ENCODE results near the gene RNPS1.
"Not testable (repeated sequence)": the region's sequence is repeated elsewhere in the genome, so short reads cannot be mapped to it uniquely, and the experiment has no call there.

The RNPS1 gene

GRCh38 chr16:2282866-2283555, 15.1 kb upstream of the RNPS1 start:
- DNase-seq (ENCODE audit: low spot score) = no peak

DNA sequence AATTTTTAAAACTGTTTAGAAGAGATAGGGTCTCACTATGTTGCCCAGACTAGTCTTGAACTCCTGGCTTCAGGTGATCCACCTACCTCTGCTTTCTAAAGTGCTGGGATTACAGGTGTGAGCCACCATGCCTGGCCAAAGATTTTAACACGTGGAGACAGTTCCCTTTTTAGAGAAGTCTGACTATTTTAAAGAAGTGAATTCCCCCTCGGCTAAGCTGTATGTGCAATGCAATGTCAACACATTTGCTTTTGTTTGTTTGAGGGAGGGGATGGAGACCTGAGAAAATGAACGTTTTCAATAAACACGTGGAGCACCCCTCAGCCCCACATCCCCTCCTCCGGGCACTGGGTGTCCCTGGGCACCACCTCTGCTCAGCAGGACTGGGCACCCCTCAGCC, 14.3 kb upstream of the RNPS1 start:
- no peak for DNase-seq (ENCODE audit: low spot score)

- no peak for DNase-seq (ENCODE audit: low spot score)
Measured at GRCh38 chr16:2280981-2281542, 13.1 kb upstream of the RNPS1 start.

DNA sequence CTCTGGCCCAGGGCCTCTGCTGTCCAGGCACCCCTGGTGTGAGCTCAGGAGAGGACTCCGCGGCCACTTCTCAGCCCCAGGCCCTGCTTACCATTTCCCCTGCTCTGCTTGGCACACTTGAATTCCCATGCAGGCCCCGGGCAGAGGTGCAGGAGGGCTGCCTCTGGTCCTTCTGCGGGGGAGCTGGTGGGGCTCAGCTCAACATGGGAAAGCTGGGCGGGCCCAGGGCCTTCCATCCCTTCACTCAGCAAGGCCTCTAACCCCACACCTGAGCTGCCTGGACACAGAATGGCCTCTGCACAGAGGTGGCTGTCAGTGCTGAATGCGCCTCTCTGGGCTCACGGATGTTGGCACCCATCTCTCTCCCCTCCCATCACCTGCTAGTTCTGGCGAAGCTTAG, 12.5 kb upstream of the RNPS1 start:
- no peak for DNase-seq (ENCODE audit: low spot score)

- no peak for DNase-seq (ENCODE audit: low spot score)
Measured at GRCh38 chr16:2278956-2279800, 11.3 kb upstream of the RNPS1 start.

- peak; percentile 67 for DNase-seq (ENCODE audit: low spot score)
Measured at GRCh38 chr16:2278272-2278608, 10.3 kb upstream of the RNPS1 start.

DNA sequence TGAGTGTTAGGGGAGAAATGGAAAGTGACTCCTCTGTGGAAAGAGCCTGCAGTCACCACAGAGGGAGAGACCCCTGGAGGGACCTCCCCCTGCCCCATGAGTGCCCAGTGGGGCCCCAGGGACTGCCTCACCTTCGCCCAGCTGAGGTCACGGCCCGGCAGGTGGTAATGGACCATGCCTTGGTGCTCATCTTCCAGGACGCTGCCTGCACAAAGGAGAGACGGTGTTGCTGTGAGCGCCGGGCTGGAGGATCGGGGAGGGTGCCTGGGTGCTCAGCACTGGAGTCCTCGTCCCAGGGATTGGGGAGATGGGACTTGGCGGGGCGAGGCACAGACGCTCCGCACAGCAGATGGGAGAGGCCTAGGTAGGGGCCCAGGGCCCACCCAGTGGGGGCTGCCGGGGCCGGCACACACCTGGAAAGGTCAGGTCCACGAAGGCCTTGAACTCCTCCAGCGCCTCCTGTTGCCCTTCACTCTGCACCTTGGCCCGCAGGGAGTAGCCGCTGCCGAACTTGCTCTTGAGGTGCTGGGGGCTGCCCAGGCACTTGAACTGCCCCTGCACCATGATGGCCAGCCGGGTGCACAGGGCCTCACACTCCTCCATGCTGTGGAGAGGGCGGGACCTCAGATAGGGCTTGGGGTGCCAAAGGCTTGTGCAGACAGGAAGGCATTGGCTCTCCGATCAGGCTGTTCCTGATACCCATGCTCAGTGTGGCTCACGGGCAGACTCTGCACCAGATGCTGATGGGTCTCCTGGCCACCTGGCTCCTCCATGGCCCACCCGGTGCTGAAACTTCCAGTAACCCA, 9.7 kb upstream of the RNPS1 start:
- DNase-seq (ENCODE audit: low spot score) = no peak

DNA sequence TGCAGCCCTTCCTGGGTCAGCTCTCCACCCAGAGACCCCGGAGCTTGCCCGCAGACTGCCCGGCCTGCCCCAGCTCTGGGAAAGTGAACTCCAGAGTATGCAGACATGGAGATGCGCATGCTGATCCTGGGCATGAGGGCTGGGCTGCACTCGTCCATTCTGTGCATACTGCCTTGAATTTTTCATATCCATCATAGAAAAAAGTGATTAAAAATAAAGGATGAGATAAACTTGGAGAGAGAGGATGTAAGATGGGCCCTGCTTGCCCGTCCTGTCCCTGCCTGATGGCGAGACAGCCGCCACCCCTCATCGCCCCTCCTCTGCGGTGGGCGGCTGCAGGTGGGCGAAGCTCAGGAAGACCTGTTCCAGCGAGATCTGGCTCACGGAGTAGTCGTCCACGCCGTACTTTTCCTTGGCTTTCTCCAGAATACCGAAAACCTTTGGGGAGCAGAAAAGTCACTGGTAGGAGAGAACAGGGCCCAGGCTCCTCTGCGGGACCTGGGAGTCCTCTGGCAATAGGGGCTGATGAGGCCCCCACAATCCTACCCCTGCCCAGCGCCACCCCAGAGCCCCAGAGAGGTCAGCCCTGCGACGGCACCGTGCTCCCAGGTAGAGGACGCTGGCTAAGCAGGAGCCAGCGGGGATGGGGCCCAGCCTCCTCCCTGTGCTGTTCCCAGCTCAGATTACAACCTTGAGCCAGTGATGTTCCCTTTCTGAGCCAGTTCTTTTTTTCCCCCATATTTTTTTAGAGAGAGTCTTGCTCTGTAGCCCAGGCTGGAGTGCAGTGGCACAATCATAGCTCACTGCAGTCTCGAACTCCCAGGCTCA, 8.7 kb upstream of the RNPS1 start:
- no peak for DNase-seq (ENCODE audit: low spot score)

DNA sequence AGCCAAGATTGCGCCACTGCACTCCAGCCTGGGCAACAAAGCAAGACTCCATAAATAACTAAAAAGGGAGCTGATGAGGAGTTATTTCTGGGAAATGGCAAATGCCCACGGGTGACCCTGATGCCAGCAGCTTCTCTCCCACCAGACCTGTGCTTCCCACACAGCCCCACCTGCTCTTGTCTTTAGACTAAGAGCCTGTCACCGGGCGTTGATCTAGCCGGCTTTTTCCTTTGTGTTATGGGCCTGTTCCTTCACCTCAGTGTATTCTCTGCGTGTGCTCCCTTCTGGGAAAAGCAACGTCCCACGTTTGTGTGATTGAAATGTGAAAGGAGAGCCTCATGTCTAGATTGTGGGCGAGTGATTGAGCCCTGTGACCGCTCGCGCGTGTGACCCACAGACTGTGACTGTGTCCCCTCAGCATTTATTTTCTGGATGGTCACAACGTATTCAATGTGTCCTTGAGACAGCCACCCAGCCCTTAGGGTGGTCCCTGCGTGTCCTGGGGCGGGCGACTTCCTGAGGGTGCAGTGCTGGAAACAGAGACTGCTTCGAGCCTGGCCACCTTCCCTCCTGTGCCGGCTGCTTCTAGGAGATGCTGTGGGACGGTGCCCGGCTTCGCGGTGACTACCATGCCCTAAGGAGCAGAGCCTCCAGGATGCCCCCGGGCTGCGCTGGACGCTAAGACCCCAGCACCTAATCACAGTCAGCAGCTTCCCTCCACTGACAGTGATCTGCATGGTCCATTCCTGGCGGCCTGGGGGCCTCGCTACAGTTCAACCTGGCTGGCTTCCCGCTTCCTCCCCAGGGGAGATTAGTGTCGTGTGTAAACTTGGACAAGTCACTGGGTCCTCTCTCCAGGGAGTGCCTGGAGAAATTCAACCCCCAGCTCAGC, 7.8 kb upstream of the RNPS1 start:
- no peak for DNase-seq (ENCODE audit: low spot score)

DNA sequence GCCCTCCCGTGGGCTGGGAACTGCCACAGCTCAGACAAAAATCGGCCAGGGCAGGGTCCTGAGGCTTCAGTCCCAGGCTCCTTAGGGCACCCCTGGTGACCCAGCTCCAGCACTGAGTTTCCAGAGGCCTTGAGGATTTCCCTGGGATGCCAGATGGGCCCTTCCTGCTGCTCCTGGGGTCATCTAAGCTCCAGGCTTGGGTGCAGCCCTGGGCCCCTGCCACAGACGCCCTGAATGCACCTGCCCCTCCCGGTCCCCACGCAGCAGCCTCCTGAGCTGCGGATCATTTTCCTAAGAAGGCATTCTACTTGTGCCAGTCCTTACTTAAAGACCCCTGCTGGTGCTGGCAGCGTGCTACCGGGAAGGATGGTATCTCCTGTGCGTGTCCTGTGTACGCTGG, 6.0 kb upstream of the RNPS1 start:
- DNase-seq (ENCODE audit: low spot score) = no peak

DNA sequence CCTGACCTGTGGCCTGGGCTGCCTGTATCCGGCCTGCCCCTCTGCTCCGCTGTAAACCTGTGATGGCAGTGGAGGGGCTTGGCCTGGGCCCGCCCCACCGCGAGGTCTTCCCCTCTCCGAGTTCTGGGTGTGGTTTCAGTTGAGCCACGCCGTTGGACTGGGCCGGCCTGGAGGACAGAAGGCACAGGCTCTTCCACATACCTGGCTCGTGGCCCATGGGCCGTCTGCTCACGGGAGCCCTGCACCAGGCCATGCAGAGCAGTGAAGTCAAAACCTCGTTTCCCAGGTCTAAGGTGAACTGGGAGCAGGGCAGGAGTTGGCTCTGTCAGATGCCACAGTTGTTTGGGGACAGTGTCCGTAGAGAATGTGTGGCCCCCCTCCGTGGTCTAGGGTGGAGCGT, 5.6 kb upstream of the RNPS1 start:
- no peak for DNase-seq (ENCODE audit: low spot score)

DNA sequence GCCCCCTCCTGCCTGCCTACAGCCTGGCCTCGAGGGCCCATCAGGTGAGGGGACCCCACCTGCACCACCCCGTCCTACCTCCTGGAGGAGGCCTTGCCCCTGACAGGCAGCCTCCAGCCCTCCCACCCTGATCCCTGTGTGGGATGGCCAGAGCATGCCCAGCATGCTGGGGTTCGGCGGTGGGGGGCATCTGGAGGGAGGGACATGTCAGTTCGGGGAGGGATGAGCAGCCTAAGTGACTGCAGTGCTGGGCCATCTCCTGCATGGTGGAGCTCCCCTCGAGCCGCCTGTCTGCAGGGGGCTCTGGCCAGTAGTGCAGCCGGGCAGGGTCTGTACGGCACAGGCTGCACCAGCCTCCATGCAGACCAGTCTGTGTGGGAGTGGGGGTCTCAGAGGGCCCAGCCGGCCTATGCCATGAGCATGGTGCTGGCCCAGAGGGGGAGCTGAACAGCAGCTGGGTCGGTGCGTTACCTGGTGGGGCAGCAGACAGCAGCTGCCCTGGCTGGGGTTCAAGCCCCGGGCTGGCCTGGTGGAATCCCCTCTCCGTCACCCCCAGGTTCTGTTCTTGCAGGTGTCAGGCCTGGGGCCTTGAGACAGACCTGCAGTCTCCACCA, 4.0 kb upstream of the RNPS1 start:
- no peak for DNase-seq (ENCODE audit: low spot score)

GRCh38 chr16:2270588-2271470, 2.9 kb upstream of the RNPS1 start:
- no peak for DNase-seq (ENCODE audit: low spot score)

DNA sequence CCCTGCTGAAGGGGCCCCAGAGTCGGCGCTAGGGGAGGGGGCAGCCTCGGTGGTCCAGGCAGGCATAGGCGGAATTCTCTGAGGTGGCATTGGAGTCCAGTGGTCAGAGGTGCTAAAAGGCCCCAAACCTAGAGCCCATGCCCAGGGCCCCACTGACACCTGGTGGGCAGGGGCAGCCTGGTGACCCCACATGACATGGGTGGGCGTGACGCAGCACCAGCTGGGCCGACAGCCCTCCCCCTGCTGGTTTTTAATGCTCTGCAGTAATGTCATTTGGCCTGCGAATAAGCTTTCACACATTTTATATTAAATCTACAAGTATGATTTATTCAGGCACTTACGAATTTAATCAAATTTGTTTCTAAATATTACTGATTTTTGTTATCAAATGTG, 2.1 kb upstream of the RNPS1 start:
- no peak for DNase-seq (ENCODE audit: low spot score)

DNA sequence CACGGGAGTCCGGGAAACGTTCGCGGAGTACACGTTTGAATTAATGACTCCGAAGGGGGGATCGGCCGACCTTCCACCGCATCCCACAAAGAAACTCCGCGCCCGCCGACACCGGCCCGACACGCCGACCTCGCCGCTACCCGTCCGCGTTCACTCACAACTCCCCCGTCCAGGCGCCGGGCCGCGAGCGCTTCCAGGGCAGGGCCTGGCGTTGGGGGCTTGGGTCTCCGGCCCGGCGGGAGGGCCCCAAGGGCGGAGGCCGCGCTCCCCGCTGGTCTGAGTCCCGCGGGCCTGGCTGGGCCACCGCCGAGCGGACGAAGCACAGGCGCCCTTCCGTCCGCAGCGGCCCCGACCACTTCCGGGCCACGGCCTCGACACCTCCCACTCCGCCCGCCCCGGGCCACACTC, 417 bp downstream of the RNPS1 start:
- DNase-seq (ENCODE audit: low spot score) = not testable (repeated sequence)

- DNase-seq (ENCODE audit: low spot score) = not testable (repeated sequence)
Measured at GRCh38 chr16:2266887-2267286, 1.0 kb downstream of the RNPS1 start.

GRCh38 chr16:2263026-2263425, 4.9 kb downstream of the RNPS1 start:
- not testable (repeated sequence) for DNase-seq (ENCODE audit: low spot score)

DNA sequence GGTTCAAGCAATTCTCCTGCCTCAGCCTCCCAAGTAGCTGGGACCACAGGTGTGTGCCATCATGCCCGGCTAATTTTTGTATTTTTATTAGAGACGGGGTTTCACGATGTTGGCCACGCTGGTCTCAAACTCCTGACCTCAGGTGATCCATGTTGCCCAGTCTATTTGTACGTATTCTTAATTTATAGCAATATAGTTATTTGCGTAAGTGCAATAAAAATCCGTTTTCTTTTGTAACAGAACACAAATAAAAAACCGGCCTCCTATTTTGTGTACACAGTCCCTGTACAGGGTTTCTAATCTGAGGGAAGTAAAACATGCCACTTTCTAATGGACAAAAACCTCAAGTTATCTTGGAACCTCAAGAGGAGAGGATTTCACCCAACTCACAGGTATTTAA, 7.7 kb downstream of the RNPS1 start:
- DNase-seq (ENCODE audit: low spot score) = no peak

DNA sequence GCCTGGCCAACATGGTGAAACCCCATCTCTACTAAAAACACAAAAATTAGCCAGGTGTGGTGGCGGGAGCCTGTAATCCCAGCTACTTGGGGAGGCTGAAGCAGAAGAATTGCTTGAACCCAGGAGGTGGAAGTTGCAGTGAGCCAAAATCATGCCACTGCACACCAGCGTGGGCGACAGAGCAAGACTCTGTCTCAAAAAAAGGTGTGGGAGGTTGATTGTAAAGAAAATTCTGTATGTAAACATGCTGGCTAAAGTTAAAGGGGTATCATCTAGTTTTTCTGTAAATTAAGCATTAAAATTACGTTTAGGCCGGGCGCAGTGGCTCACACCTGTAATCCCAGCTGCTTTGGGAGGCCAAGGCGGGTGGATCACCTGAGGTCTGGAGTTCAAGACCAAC, 9.4 kb downstream of the RNPS1 start:
- not testable (repeated sequence) for DNase-seq (ENCODE audit: low spot score)

All from HuH-7.5 (cell line).